OCI-LY7 (cell line): Measurements from ENCODE around the gene MIER2. TPM values are rescaled to one million over a fixed set of nuclear protein-coding genes. Genes with fewer than 3 reads are reported as not detected.

Experiments used
- BruUV-seq: library from RNA; stranded (reverse); fragments of 400-500 nt; replicated peaks from 2 replicates; lab custom pipeline; 2021; lab: Mats Ljungman, UMichigan
- CTCF ChIA-PET: fragments of 300-600 bp; sonication (Branson Sonifier 250); formaldehyde crosslinking; loops from one replicate; lab custom pipeline; 2022; ENCODE audit warnings: antibody characterized with exemption; ENCODE audit not compliant: unreplicated experiment; lab: Charles Lee
- POLR2A ChIA-PET: fragments of 300-600 bp; sonication (Branson Sonifier 250); formaldehyde crosslinking; loops from one replicate; lab custom pipeline; 2022; ENCODE audit warnings: antibody characterized with exemption; lab: Charles Lee
- DNase-seq: peaks from one replicate; pipeline ENCODE4 v3.0.0-alpha.2; 2015; ENCODE audit warnings: low spot score
- H2AFZ ChIP-seq: fragments of 200-600 bp; sonication (generic), shearing (Covaris generic); 2 replicates; pipeline ENCODE4 v1.6.1; 2014; ENCODE audit warnings: mild to moderate bottlenecking, antibody characterized with exemption, low read length, moderate library complexity
- H3K27ac ChIP-seq: fragments of 200-600 bp; sonication (generic); 2 replicates; pipeline ENCODE4 v1.5.1; 2014; ENCODE audit warnings: mixed run types, low read depth, mild to moderate bottlenecking, moderate library complexity, low read length, inconsistent platforms; ENCODE audit not compliant: poor library complexity, severe bottlenecking
- H3K36me3 ChIP-seq: fragments of 200-600 bp; sonication (generic); 2 replicates; pipeline ENCODE4 v1.6.1; 2014; ENCODE audit warnings: mild to moderate bottlenecking, antibody characterized with exemption, low read length, moderate library complexity, mixed read lengths; ENCODE audit not compliant: insufficient read depth
- H3K4me1 ChIP-seq: fragments of 200-600 bp; sonication (generic); 2 replicates; pipeline ENCODE4 v1.5.1; 2014; ENCODE audit warnings: mild to moderate bottlenecking, low read length; ENCODE audit not compliant: insufficient read depth, poor library complexity, severe bottlenecking
- H3K4me2 ChIP-seq: fragments of 200-600 bp; sonication (generic); 2 replicates; pipeline ENCODE4 v1.6.1; 2014; ENCODE audit warnings: mild to moderate bottlenecking, low read length
- H3K4me3 ChIP-seq: fragments of 200-600 bp; sonication (generic); 2 replicates; pipeline ENCODE4 v1.5.1; 2014; ENCODE audit warnings: mild to moderate bottlenecking, low read depth, low read length; ENCODE audit not compliant: poor library complexity, severe bottlenecking
- H3K79me2 ChIP-seq: fragments of 200-600 bp; sonication (generic); 2 replicates; pipeline ENCODE4 v1.6.1; 2016; ENCODE audit warnings: low read depth, mild to moderate bottlenecking, low read length, moderate library complexity, mixed read lengths; ENCODE audit not compliant: insufficient read depth
- H3K9me2 ChIP-seq: fragments of 200-600 bp; sonication (generic); 2 replicates; pipeline ENCODE4 v1.6.1; 2016; ENCODE audit warnings: mild to moderate bottlenecking, low read length, mixed read lengths; ENCODE audit not compliant: insufficient read depth
- H3K9me3 ChIP-seq: fragments of 200-600 bp; sonication (generic); 2 replicates; pipeline ENCODE4 v1.6.1; 2014; ENCODE audit warnings: mild to moderate bottlenecking, mixed run types, low read length, mixed read lengths
- H4K20me1 ChIP-seq: fragments of 200-600 bp; sonication (generic); 2 replicates; pipeline ENCODE4 v1.6.1; 2014; ENCODE audit warnings: mild to moderate bottlenecking, antibody characterized with exemption, low read length, moderate library complexity, mixed read lengths; ENCODE audit not compliant: insufficient read depth
- EZH2phosphoT487 ChIP-seq: fragments of 200-600 bp; sonication (generic); IDR thresholded peaks from 2 replicates; pipeline ENCODE4 v1.6.1; 2018; ENCODE audit warnings: low read depth, borderline replicate concordance, mild to moderate bottlenecking, mixed run types, antibody characterized with exemption, low read length, moderate library complexity, mixed read lengths
- intact Hi-C: fragments of 100-400 bp; cut with micrococcal nuclease; formaldehyde crosslinking; loops from one replicate; pipeline ENCODE4 v1.10.0; 2022; ENCODE audit not compliant: unreplicated experiment
- total RNA-seq, 2 experiments: library from RNA; depleted of rRNA in 1 of 2; stranded (reverse); fragments of >200 nt in 1 of 2; shearing (Covaris generic) in 1 of 2; gene quantifications; 2 replicates each; pipeline ENCODE4 v1.2.3, GENCODE V29; 2014 to 2022
- TF ChIP-seq, protein P1 (sequence below): fragments of 200-600 bp; sonication (generic); conservative IDR thresholded peaks from 2 replicates; pipeline ENCODE4 v1.5.1; 2014; ENCODE audit warnings: mild to moderate bottlenecking, antibody characterized with exemption, low read length, moderate library complexity, mixed read lengths

MIER2 gene
- total RNA-seq, 2 experiments from 2014 or later: 29.1 to 30.2 TPM

DNA sequence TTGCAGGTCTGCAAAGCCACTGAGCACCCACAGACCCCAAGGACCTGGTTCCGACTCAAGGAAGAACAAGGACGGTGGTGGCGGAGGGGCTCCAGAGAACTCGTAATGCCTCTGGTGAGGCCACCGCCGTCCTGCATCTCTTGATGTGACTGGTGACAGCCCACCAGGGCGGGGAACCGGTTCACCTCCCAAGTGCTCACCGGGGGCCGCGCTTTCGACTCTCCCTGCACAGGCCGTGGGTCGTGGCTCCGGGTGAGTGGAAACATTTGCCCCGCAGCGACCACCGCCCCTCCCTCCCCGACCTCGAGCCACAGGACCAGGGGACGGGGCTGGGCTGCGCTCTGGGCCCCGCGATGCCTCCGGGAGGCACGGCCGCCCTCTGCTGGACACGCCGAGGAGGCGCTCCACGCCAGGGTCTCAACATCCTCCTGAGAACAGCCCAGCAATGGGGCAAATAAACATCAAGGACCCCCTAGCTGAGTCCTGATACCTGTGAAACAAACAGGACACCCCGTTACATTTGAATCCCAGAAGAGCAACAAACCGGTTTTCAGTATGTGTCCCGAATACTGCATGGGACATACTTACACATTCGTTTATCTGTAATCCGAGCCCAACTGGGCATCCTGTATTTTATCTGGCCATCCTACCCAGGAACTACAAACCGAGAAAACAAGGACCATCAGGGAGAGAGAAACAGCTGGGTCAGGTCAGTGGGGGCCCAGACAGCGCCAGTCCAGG is 49.5 kb downstream of the MIER2 start:
- BruUV-seq: no TSS peak
- ChIA-PET CTCF (no interaction called here), POLR2A (no interaction called here)
- intact Hi-C loops: no loop called here
- Histone ChIP-seq H3K27ac (no peak overlapping the region), H3K4me1 (no peaks in the 10 kb centered on the region), H3K4me2 (no peak overlapping the region), H2AFZ (no peak overlapping the region), H3K9me3 (no peaks in the 10 kb centered on the region), H3K79me2 (no peaks in the 10 kb centered on the region), H3K4me3 (no peak overlapping the region), H3K9me2 (no peaks in the 10 kb centered on the region), H4K20me1 (no peaks in the 10 kb centered on the region), H3K36me3 (no peaks in the 10 kb centered on the region)
- no peak for TF ChIP-seq EZH2phosphoT487
- TF ChIP-seq, protein P1, sequence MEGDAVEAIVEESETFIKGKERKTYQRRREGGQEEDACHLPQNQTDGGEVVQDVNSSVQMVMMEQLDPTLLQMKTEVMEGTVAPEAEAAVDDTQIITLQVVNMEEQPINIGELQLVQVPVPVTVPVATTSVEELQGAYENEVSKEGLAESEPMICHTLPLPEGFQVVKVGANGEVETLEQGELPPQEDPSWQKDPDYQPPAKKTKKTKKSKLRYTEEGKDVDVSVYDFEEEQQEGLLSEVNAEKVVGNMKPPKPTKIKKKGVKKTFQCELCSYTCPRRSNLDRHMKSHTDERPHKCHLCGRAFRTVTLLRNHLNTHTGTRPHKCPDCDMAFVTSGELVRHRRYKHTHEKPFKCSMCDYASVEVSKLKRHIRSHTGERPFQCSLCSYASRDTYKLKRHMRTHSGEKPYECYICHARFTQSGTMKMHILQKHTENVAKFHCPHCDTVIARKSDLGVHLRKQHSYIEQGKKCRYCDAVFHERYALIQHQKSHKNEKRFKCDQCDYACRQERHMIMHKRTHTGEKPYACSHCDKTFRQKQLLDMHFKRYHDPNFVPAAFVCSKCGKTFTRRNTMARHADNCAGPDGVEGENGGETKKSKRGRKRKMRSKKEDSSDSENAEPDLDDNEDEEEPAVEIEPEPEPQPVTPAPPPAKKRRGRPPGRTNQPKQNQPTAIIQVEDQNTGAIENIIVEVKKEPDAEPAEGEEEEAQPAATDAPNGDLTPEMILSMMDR: peak; percentile 66
- DNase-seq: peak; percentile 13

- POLR2A ChIA-PET: no interaction called here
- CTCF ChIA-PET: no interaction called here
- no peaks in the 10 kb centered on the region for H4K20me1 ChIP-seq
- H3K4me1 ChIP-seq: no peaks in the 10 kb centered on the region
- TF ChIP-seq, protein P1: no peak
- TF ChIP-seq EZH2phosphoT487: no peak
- H3K4me2 ChIP-seq: no peak overlapping the region
- no peaks in the 10 kb centered on the region for H3K9me3 ChIP-seq
- no peaks in the 10 kb centered on the region for H3K9me2 ChIP-seq
- H3K79me2 ChIP-seq: no peaks in the 10 kb centered on the region
- no peak overlapping the region for H3K4me3 ChIP-seq
- no peaks in the 10 kb centered on the region for H3K36me3 ChIP-seq
- DNase-seq: no peak
- no peak overlapping the region for H2AFZ ChIP-seq
- intact Hi-C loops: no loop called here
- no peak overlapping the region for H3K27ac ChIP-seq
- no TSS peak for BruUV-seq
Measured at GRCh38 chr19:294341-294945, 50.2 kb downstream of the MIER2 start.
